Hematopoietic multipotent progenitor cell (in vitro differentiated cells): ENCODE measurements around the gene NAV2. TPM values are rescaled to one million over a fixed set of nuclear protein-coding genes. Genes with fewer than 3 reads are reported as not detected.
A peak's percentile ranks its signal among the peaks of the same experiment; 100 is the strongest.

Source experiments
- DNase-seq, 3 donors: peaks; one replicate each; pipeline ENCODE4 v3.0.0-alpha.2; 2011 to 2015; ENCODE audit warnings: low read depth in 2 of 3, low spot score in 2 of 3
- total RNA-seq: library from RNA; depleted of rRNA; stranded (reverse); fragments of >200 nt; gene quantifications from one replicate; pipeline ENCODE4 v1.2.3, GENCODE V29; 2012

The NAV2 gene
- total RNA-seq, 1 donor, result 0.27 TPM

DNA sequence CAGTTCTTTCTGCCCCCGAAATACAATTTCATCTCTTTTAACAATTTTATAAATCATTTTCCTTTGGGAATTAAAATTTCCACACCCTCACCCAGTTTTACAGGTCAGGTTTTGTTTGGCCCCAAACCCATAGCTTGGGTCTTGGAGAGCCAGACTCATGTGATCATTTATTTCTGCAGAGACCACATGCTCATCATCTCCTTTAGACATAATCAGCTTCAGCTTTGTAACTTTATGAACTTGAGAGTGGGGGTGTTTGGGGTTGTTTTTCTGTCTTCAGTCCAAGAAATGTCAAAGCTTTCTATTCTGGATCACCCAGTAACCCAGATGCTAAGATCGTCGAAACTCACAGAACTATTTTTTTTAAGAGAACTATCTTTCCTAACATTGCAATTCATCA lies 376.7 kb downstream of the NAV2 start:
- DNase-seq, result no peak

DNA sequence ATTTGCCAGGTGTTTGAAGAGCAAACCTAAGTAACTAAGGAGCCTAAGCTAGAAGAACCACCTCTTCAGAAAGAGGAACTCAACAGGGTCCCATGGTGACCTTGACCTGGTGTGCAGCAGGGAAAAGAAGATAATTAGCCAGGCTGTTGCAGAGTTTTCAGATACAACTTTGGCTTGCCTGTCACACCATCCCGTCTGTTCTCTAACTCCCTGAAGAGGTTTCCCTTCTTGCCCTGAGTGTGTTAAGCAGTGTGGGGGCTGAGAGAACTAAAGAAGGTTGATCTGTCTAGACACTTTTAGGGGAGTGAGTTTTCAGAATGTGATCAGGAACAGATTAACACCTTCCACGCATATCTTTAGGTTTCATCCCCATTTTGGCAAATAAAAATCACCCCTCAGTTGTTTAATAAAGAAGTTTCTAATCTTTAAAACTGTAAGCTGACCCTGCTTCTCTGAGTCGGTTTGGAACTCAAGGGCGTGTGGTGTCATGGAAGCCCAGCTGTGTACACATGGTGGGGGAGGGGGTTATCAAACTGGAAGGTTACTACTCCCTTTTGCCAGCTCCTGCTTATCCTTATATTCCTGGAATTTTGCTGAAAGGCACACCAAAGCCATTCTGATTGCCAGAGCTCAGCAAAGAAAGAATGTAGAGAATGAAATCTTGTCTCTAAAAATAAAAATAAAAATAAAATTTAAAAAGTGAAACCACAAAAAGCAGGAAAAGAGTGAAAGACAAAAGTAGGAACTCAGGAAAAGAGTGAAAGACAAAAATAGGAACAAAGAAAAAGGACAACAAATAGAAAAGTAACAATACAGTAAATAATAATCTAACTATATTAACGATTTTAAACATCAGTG lies 377.4 kb downstream of the NAV2 start:
- DNase-seq, result peak in 1 of 3 donors; percentile 25

DNA sequence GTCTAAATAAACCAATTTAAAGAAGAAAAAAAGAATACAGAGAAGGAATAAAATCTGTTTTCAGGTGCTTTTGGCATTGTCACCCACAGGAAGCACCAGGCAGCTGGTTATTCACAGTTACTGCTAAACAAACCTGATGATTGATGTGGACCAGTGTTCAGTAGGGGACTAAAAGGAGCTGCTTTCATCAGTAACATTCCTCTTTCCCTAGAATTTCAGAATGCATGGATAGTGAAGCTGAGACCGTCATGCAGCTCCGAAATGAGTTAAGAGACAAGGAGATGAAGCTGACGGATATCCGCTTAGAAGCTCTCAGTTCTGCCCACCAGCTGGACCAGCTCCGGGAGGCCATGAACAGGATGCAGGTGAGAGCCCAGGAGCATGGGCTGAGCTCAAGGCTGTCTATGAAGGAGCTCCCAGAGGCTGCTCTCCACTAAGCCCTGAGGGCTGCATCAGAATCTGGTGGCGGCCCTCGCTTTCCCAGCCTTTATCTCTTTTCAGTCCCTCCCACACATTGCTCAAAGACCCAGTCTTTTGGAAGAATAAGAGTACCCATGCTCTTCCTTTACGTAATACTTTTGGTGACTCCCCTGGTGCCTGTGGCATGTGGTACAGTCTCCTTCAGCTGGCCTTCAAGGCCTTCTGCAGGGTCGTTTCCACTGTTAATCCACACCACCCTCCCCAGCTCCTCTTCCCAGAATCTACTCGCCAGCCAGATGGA lies 378.2 kb downstream of the NAV2 start:
- DNase-seq, result no peak

DNA sequence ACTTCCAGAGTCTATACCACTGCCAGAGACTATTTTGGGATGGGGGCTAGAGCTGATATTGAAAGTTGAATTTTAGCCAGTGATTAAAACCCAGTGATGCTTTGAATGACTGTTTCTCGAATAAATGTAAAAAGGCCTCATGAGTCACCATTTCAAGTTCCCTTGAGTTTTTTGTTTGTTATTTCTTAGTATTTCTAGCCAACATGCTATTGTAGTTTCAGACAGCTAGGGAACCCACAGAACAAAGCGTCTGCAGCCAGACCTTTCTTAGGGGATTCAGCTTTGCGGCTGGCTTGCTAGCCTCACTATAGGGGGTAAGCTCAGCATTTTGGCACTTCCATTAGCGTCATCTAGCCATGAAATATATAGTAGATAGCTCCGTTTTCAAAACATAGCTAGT lies 381.1 kb downstream of the NAV2 start:
- no peak for DNase-seq

DNA sequence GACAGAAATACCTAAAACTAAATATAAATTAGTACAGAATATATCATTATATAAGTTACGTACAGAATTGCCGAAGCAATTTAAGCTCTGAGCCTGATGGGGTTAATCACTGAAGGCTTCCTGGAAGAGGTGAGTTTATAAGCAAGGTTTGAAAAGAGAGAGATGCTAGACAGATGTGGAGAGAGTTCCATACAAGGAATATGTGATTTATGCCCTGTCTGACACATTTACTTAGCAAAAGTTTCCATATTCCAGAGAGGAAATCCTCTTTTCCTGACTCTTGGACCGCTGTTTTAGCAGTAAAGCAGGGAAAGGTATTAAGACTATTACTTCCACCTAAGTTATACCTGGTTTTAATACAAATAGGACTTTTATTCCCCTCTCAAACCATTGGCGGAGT lies 382.6 kb downstream of the NAV2 start:
- no peak for DNase-seq

DNA sequence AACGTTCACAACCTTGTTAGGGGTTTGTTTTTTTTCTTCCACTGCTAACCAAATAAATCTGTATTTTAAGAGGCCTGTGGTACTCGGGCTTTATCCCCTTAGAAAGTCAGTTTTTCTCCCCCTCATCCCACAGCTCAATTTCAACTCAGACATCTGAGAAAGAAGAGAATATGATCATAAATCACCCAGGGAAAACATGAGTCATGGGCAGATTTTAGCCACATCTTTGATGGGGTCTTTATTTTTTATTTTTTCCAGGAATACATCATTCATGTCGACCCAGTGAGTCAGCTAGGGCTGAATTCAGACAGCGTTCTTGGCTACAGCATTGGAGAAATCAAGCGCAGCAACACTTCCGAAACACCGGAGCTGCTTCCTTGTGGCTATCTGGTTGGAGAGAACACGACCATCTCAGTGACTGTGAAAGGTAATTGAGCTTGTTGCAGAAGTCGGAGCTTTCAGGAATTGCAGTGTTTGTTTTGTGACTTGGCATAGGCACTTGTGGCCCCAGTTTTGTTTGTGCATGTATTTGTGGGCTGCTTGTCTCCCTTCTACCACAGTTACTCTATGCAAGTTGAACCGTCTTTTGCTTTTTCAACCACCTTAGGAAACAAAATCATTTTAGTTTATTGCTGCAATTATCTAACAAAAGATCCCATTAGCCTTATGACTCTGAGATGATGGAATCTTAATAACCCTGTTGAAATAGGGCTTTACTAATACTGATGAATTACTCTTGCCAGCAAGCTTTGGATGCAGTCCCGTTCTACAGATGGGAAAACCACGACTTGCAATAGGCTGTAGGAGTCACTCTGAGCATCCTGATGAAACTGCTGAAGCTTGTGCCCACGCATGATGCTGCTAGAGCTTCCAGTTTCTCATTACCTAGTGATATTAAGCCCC lies 384.9 kb downstream of the NAV2 start:
- DNase-seq, result peak in 1 of 3 donors; percentile 16

DNA sequence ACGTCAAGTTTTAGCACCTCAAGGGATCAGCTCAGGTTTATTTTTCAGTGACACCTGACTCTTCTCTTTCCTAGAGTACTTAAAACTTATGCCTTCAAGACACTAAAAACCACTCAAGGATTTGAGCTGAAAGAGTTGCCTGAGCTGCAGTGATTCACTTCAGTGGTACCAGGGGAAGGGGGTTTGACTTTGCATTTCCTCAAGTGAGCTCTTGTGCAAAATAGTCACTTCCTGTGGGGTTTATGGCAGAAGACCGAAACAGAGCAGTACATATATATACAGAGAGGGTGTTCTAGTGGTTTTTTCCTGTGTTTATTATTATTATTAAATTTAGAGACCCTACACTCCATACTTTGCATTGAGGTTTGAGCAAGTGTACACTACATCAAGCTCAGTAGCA lies 386.9 kb downstream of the NAV2 start:
- DNase-seq, result peak in 1 of 3 donors; percentile 30

DNA sequence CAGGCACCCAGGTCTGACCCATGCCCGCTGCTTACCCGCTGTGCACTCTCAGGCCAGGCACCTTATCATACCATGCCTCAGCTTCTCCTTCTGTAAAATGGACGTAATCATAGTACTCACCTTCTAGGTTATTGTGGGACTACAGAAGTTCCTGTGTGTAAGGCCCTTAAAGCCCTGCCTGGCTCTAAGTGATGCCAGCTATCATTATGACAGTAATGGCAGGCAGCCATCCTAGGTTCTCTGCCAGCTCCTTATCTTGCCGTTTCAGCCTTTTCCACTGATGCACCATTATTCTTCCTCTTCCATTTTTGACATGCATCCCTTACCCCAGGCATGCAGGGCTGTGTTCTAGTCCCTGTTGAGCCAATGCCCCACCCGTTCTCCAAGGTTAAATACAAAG lies 389.8 kb downstream of the NAV2 start:
- DNase-seq, result peak in 1 of 3 donors; percentile 13

DNA sequence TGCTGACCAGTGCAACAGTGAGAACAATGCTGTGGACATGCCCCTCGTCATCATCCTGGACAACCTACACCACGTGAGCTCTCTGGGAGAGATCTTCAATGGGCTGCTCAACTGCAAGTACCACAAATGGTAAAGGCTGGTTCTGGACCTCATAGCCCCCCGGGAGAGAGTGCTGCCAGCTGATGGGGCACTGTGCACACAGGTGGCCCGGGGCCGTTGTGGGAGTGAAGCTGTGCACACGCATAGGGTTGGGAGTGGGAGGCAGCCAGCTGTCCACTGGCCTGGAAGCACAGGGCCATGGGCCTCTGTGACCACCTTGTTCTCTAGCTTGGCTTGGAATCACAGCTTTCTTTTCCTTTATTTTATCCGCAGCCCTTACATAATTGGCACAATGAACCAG lies 390.6 kb downstream of the NAV2 start:
- DNase-seq, result no peak

DNA sequence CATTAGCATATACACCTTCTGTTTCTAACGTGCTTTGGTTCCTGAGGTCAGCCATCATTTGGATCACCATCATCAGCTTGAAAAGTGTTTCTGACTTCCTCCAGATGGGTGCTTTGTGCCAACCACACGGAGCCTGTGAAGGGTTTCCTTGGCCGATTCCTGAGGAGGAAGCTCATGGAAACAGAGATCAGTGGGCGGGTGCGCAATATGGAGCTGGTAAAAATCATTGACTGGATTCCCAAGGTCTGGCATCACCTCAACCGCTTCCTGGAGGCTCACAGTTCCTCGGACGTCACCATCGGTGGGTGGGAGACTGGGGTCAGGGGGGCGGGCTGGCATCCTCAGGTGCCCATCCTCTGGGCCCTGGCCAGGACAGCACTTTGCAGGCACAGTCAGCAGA lies 392.8 kb downstream of the NAV2 start:
- DNase-seq, result no peak

DNA sequence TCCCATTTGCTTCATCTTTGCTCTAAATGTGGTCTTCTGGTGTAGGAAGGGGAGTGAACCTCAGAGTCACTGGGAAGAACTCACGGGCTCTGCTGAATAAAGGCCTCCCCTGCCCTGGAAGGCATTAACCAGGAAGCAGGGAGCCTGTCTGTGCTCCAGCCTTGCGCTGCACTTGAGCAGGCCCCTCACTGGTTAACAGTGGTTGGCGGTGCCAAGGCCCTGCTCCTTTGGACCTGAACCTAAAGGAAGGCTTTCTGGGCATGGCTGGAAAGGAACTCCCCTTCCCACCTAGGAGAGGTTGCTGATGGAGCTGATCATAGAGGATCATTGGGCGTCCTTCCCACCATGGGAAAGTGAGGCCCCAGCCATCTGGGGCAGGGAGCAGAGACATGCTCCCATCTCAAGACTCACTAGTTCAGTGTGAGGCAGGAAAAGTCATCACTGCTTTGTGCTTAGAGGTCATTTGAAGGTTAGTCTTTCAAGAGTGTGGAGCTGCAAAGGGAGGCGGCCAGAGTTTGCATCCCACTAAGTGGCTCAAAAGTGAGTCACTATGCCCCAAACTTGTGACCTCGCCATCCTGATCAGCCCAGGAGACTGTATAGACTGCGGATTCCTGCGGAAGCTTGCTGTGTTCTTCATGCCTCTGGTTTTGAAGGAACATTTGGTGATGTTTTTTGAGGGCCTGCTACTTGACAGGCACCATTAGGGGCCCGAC lies 397.3 kb downstream of the NAV2 start:
- no peak for DNase-seq

DNA sequence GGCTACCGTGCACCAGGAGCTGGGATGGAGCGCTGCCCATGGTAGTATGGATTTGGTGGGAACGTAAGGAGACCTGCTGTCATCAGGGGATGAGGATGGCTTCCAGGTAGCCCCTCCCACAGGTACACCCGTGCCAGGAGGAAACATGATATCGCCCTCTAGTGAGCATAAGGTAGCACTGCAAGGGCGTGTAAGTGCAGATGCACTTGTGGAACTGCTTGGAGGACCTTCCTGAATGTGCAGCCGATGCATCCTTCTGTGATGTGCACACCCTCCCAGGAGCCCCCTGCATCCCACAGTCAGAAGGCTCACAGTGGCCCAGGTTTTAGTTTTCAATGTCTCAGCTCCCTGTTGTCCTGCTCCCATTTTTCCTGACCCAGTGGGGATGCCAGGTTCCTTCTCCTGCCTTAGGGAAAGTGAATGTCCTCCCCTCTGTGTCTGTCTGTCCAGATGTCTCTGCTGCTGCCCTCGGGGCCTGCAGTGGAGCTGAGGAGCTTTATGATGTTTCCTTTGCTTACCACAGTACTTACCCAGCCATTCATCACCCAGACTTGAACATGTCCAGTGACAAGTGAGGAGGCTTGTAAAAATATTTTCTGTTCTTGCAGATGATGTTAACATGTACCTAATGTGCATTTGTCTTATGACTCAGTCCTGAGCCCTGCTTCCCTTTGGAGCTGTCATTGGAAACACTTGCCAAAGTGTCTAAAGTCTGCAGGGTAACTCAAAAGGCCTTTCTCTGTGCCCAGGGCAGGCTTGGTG lies 398.5 kb downstream of the NAV2 start:
- peak in 1 of 3 donors; percentile 53 for DNase-seq

DNA sequence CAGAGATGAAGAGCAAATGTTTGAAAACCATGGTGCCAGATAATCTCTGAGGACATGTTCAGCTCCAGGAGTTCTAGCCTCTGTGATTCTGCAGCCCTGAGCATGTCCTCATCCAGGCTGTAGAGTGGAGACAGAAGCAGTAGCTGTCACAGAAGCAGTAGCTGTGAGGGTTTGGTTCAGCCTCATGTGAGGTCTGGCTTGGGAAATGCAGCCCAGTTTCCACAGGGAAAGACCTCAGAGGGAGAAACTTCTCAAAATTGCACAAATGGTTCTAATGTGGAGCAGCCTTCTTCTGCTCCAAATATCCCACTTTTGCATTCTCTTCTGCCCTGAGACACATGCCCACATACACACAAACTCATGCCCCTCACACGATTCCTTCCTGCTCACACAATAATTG lies 399.2 kb downstream of the NAV2 start:
- no peak for DNase-seq

DNA sequence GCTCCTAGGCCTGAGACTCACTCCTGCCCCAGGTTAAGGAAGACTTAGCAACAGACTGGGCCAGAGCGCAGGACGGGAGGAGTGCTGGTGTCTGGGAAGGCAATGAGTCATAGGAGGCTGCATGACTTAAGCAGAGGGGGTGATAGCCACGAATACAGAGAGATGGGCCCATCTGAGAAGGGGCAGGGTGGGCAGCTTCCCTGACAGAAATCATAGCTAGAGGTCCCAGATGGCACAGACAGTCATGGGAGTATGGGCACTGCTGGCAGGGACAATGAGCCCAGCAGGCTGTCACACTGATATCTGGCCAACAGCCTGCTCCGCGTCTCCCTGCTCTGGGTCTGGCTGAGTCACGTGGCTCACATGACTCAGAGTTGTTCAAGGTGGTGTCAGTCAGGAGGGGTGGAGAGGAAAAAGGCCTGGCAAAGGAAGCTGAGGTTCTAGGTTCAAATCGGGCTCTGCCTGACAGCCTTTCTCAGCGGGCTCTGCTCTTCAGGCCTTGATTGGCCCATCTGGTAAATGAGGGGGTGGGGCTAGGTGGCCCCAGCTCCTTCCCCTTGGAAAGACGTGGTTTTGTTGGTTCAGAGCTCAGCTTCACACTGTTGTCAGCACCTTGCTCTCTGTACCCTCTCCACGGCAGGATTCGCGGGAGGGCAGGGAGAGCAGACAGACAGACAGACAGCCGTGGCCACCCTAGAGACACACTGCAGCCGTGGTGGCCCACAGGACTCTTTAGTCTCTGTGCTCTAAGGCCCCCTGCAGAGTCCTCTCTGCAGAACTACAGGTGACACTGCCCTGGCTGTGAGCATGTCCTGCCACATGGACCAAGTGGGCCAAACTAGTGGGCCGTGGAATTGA lies 399.9 kb downstream of the NAV2 start:
- peak in 2 of 3 donors; percentile 50 to 58 for DNase-seq

DNA sequence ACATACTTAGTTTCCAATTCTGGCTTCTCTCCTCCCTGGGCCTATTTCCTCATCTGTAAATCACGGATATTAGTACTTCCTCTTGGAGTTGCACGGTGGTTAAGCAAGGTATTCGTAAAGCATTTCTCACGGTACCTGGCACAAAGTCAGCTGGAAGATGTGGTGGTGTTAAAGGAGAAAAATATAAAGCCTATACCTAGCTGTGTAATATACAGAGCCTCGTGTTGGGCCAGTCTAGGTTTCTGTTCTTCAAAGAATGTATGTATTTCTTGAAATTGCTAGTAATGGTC lies 400.5 kb downstream of the NAV2 start:
- no peak for DNase-seq

DNA sequence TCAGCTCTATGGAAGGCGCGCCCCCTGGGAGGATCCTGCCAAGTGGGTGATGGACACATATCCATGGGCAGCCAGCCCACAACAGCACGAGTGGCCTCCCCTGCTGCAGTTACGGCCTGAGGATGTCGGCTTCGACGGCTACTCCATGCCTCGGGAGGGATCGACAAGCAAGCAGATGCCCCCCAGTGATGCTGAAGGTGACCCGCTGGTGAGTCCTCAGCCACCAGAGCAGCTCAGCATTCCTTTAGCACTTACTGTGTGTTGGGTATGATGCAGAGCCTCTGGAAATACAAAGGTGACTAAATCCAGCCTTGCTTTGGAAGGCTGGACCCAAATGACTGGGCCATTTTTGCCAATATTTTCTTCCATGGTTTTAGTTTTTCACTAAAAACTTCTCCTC lies 402.0 kb downstream of the NAV2 start:
- no peak for DNase-seq

DNA sequence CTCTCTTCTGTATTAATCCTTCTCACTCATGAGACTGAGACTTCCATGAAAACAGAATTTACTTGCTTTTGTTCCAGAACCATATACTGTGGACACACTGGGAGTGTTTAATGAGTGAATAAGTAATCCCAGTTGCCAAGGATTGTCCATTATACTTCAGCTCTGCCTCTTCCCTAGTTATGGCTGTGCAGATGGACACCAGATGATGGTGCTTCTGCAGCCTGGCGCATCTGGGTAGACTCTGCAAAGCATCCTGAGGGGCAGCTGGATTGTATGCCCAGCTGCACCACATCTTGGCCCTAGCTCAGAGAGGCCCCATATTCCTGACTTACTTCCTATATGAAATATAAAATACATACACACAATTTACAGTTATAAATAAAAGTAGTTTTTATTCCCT lies 404.2 kb downstream of the NAV2 start:
- no peak for DNase-seq

DNA sequence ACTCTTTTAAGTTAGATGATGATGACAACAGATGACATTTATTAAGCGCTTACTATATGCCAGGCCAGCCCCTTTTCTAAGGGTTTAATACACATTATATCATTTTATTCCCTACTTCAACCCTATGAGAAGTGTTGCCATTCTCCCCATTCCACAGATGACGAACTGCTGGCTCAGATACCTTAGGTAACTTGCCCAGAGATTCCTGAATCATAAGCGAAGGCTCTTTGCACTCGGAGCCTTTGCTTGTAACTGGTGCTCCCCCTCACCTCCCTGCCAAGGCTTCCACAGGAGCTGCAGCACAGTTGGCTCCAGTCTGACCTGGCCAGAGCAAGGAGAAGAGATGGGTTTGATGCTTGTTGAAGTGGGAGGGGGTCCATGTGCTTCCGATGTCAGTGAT lies 404.7 kb downstream of the NAV2 start:
- DNase-seq, result no peak

DNA sequence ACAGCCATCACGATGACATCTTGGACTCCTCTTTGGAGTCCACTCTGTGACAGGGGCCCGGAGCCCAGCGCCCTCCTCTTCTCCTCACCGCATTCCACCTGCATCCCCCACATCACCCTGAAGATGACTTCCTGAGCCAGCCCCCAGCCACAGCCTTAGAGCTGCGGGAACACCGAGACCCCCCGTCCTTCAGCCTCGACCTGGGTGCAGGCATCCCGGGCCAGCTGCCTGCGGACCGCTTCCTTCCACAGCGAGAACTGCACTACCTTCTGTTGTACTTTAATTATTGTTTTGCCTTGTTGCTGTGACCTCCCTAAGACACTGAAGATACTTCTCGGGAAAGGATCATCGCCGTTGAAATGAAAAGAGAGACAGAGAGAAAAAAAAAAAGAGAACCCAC lies 405.6 kb downstream of the NAV2 start:
- DNase-seq, result no peak
